ENCODE results near the gene NINJ2. TPM values are rescaled to one million over a fixed set of nuclear protein-coding genes. Genes with fewer than 3 reads are reported as not detected.
A peak's percentile ranks its signal among the peaks of the same experiment; 100 is the strongest.

Gene NINJ2
- total RNA-seq, 1 experiment from 2014 or later = 0.24 TPM

- H3K9ac ChIP-seq (ENCODE audit: extremely low read depth, insufficient read length, low read length) = no peak overlapping the region
- peak overlapping the region; percentile 83 for H3K23ac ChIP-seq (ENCODE audit: insufficient read length, low read depth, low read length)
- Mint-ChIP-seq H3K27ac (no peak overlapping the region), H3K9me3 (no peaks in the 10 kb centered on the region), H3K36me3 (ENCODE audit: insufficient read depth in 1 of 3, low read depth in 3 of 3) (no peaks in the 10 kb centered on the region), H3K4me3 (no peak overlapping the region), H3K27me3 (ENCODE audit: low read depth) (no peaks in the 10 kb centered on the region; the same call in 1 of the 2 replicates), H3K4me1 (peaks cover 0 to 5% of the 10 kb centered on the region in 2 experiments; a peak in 1 of 4 replicates)
- H4K8ac ChIP-seq (replicated peaks; ENCODE audit: insufficient read length, low read depth, low read length) = no peak overlapping the region
- no peaks in the 10 kb centered on the region for H3K4me1 ChIP-seq (ENCODE audit: insufficient read depth, low read length)
- H3K14ac ChIP-seq (ENCODE audit: insufficient read depth, low read length) = no peak overlapping the region
- no peaks in the 10 kb centered on the region for H3K79me2 ChIP-seq (ENCODE audit: insufficient read depth, low read length)
- H4K20me1 ChIP-seq (ENCODE audit: control insufficient read depth, insufficient read depth, insufficient read length) = no peaks in the 10 kb centered on the region
- no peak overlapping the region for H3K56ac ChIP-seq (ENCODE audit: insufficient read length, low read depth, low read length)
- H3K79me1 ChIP-seq (ENCODE audit: insufficient read depth, low read depth, low read length, poor library complexity, severe bottlenecking) = no peaks in the 10 kb centered on the region
- no peaks in the 10 kb centered on the region for H3K27me3 ChIP-seq (ENCODE audit: insufficient read depth, low read length)
- H2AFZ ChIP-seq (ENCODE audit: low read length) = no peak overlapping the region
- H3K4ac ChIP-seq (ENCODE audit: low read depth, low read length) = no peak overlapping the region
- no peak overlapping the region for H2BK12ac ChIP-seq (ENCODE audit: insufficient read length, low read depth, low read length)
- H3K18ac ChIP-seq (ENCODE audit: insufficient read length, low read depth, low read length) = no peak overlapping the region
- H3K23me2 ChIP-seq (ENCODE audit: insufficient read length, low read depth, low read length, poor library complexity, severe bottlenecking) = peaks cover 2% of the 10 kb centered on the region
- no peak overlapping the region for H2AK5ac ChIP-seq (ENCODE audit: insufficient read length, low read length)
- H2BK15ac ChIP-seq (ENCODE audit: low read depth, low read length) = no peak overlapping the region
- H2BK20ac ChIP-seq (ENCODE audit: low read depth, low read length, poor library complexity, severe bottlenecking) = no peak overlapping the region
- H3K9me3 ChIP-seq (ENCODE audit: control insufficient read depth, low read depth, low read length) = no peaks in the 10 kb centered on the region
- DNase-seq = no peak
- no peak overlapping the region for H3T11ph ChIP-seq (ENCODE audit: low read length)
- H3K27ac ChIP-seq (ENCODE audit: insufficient read length, low read depth, low read length) = no peak overlapping the region
- H4K91ac ChIP-seq (ENCODE audit: insufficient read length, low read depth, low read length) = no peak overlapping the region
- WGBS (ENCODE audit: extremely low coverage, insufficient read length, low lambda C conversion rate) = no CpG with 5 or more reads among the region's 3 CpGs
- H3K4me2 ChIP-seq (ENCODE audit: insufficient read depth, insufficient read length, low read length) = no peak overlapping the region
- H2BK120ac ChIP-seq (ENCODE audit: low read depth, low read length, poor library complexity, severe bottlenecking) = no peak overlapping the region
- H2BK5ac ChIP-seq (ENCODE audit: insufficient read length, low read length) = no peak overlapping the region
- no peak for TF ChIP-seq CTCF (conservative IDR thresholded peaks at IDR 0.05)
- H4K5ac ChIP-seq (ENCODE audit: insufficient read length, low read depth, low read length) = no peak overlapping the region
These were observed 10.6 kb upstream of the NINJ2 start for GRCh38 chr12:673849-674248.

Measured in H9 (cell line).